ENCODE measurements around the gene DENND2D.

The DENND2D gene

GRCh38 chr1:111205714-111206050 is 5.2 kb upstream of the DENND2D start:
- TF ChIP-seq YY1 (IDR thresholded peaks at IDR 0.05; ENCODE audit: insufficient read depth, insufficient read length): no peak
- TF ChIP-seq ZNF274 (IDR thresholded peaks at IDR 0.05; ENCODE audit: low read depth, low read length): no peak
- no peak for TF ChIP-seq SUZ12 (IDR thresholded peaks at IDR 0.05; ENCODE audit: extremely low read depth, insufficient read depth, insufficient read length)
- no peak overlapping the region for H3K9ac ChIP-seq (ENCODE audit: insufficient read length, low read depth)
- H3K9me3 ChIP-seq (ENCODE audit: insufficient read depth, low read length): no peaks in the 10 kb centered on the region
- DNase-seq (ENCODE audit: low read depth, low spot score): no peak
- H3K4me1 ChIP-seq (ENCODE audit: insufficient read depth, insufficient read length): no peaks in the 10 kb centered on the region
- no peak overlapping the region for H3K4me3 ChIP-seq (ENCODE audit: insufficient read length, low read depth)
- H3K36me3 ChIP-seq (ENCODE audit: insufficient read depth, insufficient read length, low read length): no peaks in the 10 kb centered on the region
- H3K27me3 ChIP-seq (ENCODE audit: insufficient read depth, insufficient read length): no peaks in the 10 kb centered on the region

- Histone ChIP-seq H3K27me3 (ENCODE audit: insufficient read depth, insufficient read length) (no peaks in the 10 kb centered on the region), H3K9me3 (ENCODE audit: insufficient read depth, low read length) (no peaks in the 10 kb centered on the region), H3K36me3 (ENCODE audit: insufficient read depth, insufficient read length, low read length) (no peaks in the 10 kb centered on the region), H3K9ac (ENCODE audit: insufficient read length, low read depth) (no peak overlapping the region), H3K4me3 (ENCODE audit: insufficient read length, low read depth) (no peak overlapping the region), H3K4me1 (ENCODE audit: insufficient read depth, insufficient read length) (no peaks in the 10 kb centered on the region)
- no peak for TF ChIP-seq SUZ12 (IDR thresholded peaks at IDR 0.05; ENCODE audit: extremely low read depth, insufficient read depth, insufficient read length)
- TF ChIP-seq ZNF274 (IDR thresholded peaks at IDR 0.05; ENCODE audit: low read depth, low read length): no peak
- no peak for TF ChIP-seq YY1 (IDR thresholded peaks at IDR 0.05; ENCODE audit: insufficient read depth, insufficient read length)
- DNase-seq (ENCODE audit: low read depth, low spot score): no peak
Observed at GRCh38 chr1:111204983-111205713, 4.7 kb upstream of the DENND2D start.

DNA sequence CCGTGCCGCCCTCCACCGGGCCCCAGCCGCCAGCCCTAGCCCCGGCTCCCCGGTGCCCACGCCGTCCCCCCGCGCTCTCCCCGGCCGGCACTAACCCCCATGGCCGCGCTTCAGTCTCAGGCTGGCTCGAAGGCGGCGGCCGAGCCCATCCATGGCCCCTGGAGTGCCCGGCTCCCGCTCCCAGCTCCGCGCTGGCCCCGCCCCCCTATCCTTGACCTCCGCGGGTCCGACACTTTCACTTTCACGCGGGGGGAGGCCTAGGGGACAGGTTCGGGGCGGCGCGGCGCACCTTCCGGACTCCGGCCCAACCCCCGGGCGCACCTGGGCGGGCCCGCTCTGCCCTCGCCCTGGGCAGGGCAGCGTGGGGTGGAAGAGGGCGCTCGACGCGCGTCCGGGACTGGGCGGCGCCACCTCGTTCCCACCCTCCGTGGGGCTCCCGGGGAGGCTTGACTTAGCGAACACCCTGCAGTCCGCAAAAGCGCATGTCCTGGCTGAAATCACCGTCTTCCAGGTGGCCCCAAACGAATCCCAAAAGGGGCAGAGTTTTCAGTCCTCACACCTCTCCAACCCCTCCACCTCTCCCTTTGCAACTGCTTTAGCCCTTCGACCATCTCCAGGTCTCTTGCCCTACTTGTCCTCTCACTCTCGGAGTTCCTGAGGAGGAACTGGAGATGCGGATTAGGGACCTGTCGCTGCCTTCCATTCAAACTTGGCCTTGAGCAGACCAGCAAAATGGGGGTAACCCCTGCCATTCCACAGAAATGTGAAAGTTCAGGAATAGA is 3.9 kb upstream of the DENND2D start:
- DNase-seq (ENCODE audit: low read depth, low spot score): no peak
- Histone ChIP-seq H3K27me3 (ENCODE audit: insufficient read depth, insufficient read length) (no peaks in the 10 kb centered on the region), H3K36me3 (ENCODE audit: insufficient read depth, insufficient read length, low read length) (no peaks in the 10 kb centered on the region), H3K9ac (ENCODE audit: insufficient read length, low read depth) (no peak overlapping the region), H3K4me3 (ENCODE audit: insufficient read length, low read depth) (no peak overlapping the region), H3K4me1 (ENCODE audit: insufficient read depth, insufficient read length) (no peaks in the 10 kb centered on the region), H3K9me3 (ENCODE audit: insufficient read depth, low read length) (no peaks in the 10 kb centered on the region)
- TF ChIP-seq SUZ12 (IDR thresholded peaks at IDR 0.05; ENCODE audit: extremely low read depth, insufficient read depth, insufficient read length): no peak
- no peak for TF ChIP-seq YY1 (IDR thresholded peaks at IDR 0.05; ENCODE audit: insufficient read depth, insufficient read length)
- no peak for TF ChIP-seq ZNF274 (IDR thresholded peaks at IDR 0.05; ENCODE audit: low read depth, low read length)

DNA sequence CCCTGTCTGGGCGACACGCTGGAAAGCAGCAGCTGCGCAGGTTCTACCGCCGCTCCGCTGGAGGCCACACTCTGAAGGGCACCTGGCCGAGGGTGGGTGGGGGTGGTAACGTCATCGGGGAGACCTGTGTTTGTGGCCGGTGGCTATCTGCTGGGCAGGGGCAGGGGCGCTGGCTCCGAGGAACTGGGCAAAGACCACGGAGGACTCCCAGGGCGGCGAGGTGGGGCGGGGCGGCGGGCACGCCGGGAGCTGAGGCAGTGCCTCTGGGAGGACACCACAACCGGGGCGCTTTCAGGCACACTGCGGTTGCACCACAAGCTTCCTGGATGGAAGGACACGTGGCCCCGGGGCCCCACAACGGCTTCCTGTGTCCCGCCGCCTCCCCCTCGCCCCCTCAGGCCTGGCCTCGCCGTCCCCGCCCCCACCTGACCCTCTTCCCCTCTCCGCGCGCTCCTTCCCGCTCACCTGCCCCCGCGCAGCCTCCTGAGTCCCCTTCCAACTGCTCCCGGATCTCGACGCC is 3.3 kb upstream of the DENND2D start:
- H3K9me3 ChIP-seq (ENCODE audit: insufficient read depth, low read length): no peaks in the 10 kb centered on the region
- DNase-seq (ENCODE audit: low read depth, low spot score): no peak
- H3K9ac ChIP-seq (ENCODE audit: insufficient read length, low read depth): no peak overlapping the region
- H3K36me3 ChIP-seq (ENCODE audit: insufficient read depth, insufficient read length, low read length): no peaks in the 10 kb centered on the region
- H3K4me3 ChIP-seq (ENCODE audit: insufficient read length, low read depth): no peak overlapping the region
- TF ChIP-seq YY1 (IDR thresholded peaks at IDR 0.05; ENCODE audit: insufficient read depth, insufficient read length): no peak
- no peak for TF ChIP-seq SUZ12 (IDR thresholded peaks at IDR 0.05; ENCODE audit: extremely low read depth, insufficient read depth, insufficient read length)
- TF ChIP-seq ZNF274 (IDR thresholded peaks at IDR 0.05; ENCODE audit: low read depth, low read length): no peak
- H3K27me3 ChIP-seq (ENCODE audit: insufficient read depth, insufficient read length): no peaks in the 10 kb centered on the region
- no peaks in the 10 kb centered on the region for H3K4me1 ChIP-seq (ENCODE audit: insufficient read depth, insufficient read length)

DNA sequence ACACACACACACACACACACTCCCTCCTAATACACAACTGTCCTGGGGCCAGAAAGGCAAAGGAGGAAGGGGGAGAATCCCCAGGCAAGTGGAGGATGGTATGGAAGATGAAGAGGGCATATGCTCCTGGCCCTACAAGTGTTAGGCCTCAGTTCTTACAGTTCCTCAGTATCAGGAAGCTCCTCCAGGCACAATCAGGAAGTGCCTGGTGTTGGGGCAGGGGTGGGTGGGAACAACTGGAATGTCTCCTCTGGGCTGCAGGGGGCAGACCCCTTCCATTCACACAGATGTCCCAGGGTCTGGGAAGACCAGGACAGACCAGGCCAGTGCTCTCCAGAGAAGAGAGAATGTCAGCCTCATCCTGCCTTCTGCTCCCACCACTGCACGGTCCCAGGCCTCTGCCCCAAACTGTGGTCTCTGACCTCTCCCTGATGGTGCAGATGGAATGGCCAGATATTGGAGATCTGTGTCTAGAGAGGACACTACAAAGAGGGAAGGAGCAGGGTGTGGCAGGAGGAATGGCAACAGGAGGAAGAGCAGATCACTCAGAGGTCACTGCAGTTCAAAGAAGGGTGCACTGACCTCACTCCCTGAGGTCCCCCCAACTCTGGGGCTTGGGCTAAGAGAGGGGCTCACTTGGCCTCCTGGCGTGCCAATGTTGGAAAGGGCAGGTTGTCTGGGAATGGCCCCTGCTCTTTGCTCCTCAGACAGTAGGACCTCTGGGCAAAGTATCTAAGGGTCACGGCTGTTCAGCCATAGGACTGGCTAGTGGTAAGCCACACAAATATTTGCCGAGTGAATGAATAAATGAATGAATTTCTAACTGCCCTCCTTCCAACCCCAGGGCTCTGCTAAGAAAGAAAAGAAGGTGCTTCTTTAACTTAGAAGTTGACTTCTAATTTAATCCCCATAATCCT is 2.5 kb upstream of the DENND2D start:
- Histone ChIP-seq H3K9ac (ENCODE audit: insufficient read length, low read depth) (no peak overlapping the region), H3K36me3 (ENCODE audit: insufficient read depth, insufficient read length, low read length) (no peaks in the 10 kb centered on the region), H3K4me3 (ENCODE audit: insufficient read length, low read depth) (no peak overlapping the region), H3K9me3 (ENCODE audit: insufficient read depth, low read length) (no peaks in the 10 kb centered on the region), H3K4me1 (ENCODE audit: insufficient read depth, insufficient read length) (no peaks in the 10 kb centered on the region), H3K27me3 (ENCODE audit: insufficient read depth, insufficient read length) (no peaks in the 10 kb centered on the region)
- TF ChIP-seq SUZ12 (IDR thresholded peaks at IDR 0.05; ENCODE audit: extremely low read depth, insufficient read depth, insufficient read length) (no peak), YY1 (IDR thresholded peaks at IDR 0.05; ENCODE audit: insufficient read depth, insufficient read length) (no peak), ZNF274 (IDR thresholded peaks at IDR 0.05; ENCODE audit: low read depth, low read length) (no peak)
- no peak for DNase-seq (ENCODE audit: low read depth, low spot score)

- Histone ChIP-seq H3K36me3 (ENCODE audit: insufficient read depth, insufficient read length, low read length) (no peaks in the 10 kb centered on the region), H3K4me1 (ENCODE audit: insufficient read depth, insufficient read length) (no peaks in the 10 kb centered on the region)
- no peak for DNase-seq (ENCODE audit: low read depth, low spot score)
Observed at GRCh38 chr1:111202366-111202706, 1.9 kb upstream of the DENND2D start.

More at GRCh38 chr1:111202366-111202706, 1.9 kb upstream of the DENND2D start:
- Histone ChIP-seq H3K9me3 (ENCODE audit: insufficient read depth, low read length) (no peaks in the 10 kb centered on the region), H3K9ac (ENCODE audit: insufficient read length, low read depth) (no peak overlapping the region), H3K4me3 (ENCODE audit: insufficient read length, low read depth) (no peak overlapping the region), H3K27me3 (ENCODE audit: insufficient read depth, insufficient read length) (no peaks in the 10 kb centered on the region)
- TF ChIP-seq YY1 (IDR thresholded peaks at IDR 0.05; ENCODE audit: insufficient read depth, insufficient read length) (no peak), ZNF274 (IDR thresholded peaks at IDR 0.05; ENCODE audit: low read depth, low read length) (no peak), SUZ12 (IDR thresholded peaks at IDR 0.05; ENCODE audit: extremely low read depth, insufficient read depth, insufficient read length) (no peak)

Data from NT2/D1 (cell line).